ENCODE results near the gene ITFG1.

- TF ChIP-seq POLR2A (IDR thresholded peaks at IDR 0.05) (no peak), CTCF (IDR thresholded peaks at IDR 0.05) (no peak)
Observed at GRCh38 chr16:47392081-47392480, 68.8 kb downstream of the ITFG1 start.

All from right lobe of liver (tissue), 4 donors.